Cerebellar cortex (tissue), 1 donor: ENCODE data around the gene GPC5.
"Not testable (repeated sequence)": the region's sequence is repeated elsewhere in the genome, so short reads cannot be mapped to it uniquely, and the experiment has no call there.

Source experiments
- DNase-seq: peaks from one replicate; pipeline ENCODE4 v3.0.0-alpha.2; 2015; ENCODE audit warnings: low spot score

Gene GPC5

DNA sequence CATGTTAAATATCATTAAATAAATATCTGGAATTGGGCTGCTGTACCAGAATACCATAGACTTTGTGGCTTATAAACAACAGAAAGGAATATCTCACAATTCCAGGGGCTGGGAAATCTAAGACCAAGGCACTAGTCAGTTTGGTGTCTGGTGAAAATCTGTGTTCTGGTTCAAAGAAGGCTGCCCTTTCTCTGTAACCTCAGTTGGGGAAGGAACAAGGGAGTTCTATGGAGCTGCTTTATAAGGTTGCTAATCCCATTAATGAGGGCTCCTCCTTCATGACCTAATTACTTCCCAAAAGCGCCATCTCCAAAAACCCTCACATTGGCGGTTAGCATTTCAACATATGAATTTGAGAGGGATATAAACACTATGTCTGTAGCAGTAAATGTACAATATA is 480.9 kb downstream of the GPC5 start:
- DNase-seq: no peak

DNA sequence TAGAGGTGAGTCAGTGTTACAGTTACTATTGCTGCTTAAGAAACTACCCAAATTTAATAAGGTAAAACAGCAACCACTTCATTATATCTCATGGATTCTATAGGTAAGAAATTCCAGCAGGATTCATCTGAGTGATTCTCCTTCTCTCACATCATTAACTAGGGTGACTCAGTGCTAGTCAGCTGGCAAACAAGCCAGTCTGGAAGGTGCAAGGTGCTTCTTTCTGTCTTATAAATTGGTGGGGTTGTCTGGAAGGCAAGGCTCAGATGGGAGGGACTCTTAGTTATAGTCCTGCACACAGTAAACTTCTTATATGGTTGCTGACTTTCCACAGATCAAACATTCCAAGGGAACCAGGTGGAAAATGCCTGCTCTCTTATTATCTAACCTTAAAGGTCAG is 484.5 kb downstream of the GPC5 start:
- DNase-seq: no peak

DNA sequence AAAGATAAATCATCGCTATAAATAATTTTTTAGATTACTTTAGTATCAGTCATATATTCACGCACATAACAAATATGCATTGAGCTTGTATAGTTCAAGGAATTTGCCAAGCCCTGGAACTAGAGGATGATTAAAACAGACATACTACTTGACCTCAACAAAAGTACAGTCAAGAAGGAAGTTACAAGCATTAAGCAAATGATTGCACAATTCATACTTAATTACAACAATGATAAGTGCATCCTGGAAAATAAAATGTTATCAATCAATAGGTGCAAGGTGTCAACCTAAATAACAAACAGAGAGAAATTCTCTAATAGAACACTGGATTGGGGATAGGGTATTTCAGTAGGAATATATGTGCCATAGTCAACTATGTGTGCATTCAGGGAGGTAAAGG is 491.2 kb downstream of the GPC5 start:
- no peak for DNase-seq

DNA sequence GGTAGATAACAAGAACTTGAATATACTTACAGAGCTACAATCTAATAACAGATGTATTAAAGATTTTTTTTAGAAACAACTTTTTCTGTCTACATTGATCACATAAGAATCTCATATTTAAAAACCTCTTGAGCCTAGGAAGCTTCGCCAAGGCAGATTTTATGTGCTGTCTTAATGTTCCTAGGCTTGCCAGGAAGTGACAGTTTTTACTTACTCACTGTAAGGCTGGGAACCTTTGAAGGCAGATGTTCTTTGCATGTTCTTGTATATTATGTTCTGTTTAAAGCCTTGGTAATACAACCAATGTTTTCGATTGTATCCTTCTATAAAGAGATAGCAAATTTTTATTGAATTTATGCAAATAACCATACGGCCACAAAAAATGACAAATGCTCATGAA is 492.7 kb downstream of the GPC5 start:
- no peak for DNase-seq

DNA sequence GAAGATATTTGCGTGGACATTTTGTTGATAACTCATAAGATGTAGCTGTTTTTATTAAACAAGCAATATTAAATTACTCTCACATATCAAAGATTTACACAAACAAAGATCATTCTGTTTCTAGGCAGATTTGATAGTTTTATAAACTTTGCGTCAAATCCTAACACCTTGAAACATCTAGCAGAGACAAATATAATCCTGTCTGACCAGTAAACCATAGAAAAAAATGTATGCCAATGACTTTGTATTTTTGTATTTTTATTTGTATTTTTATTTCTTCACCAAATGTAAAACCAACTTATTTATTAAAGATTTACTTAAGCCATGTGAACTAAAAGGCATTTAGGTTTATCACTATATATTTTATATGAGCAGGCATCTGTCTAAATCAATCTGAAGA is 494.6 kb downstream of the GPC5 start:
- DNase-seq: no peak

DNA sequence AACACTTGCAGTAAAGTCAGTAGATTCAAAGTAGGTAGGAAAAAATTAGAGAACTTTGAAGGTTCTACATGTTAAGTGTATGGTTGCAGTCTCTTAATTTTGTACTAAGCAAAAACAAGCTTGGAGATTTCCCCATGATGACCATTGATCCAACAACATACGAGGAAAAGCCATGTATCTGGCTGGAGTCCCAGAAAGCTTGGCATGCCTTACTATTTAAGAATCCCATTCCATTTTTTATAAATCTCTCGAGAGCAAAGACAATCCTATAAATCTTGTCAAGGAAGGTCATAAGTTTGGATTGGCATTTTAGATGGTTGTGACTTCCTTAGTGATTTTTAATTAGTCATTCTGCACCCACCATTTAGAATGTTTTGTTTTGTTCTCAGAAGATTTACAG is 495.9 kb downstream of the GPC5 start:
- DNase-seq: no peak

DNA sequence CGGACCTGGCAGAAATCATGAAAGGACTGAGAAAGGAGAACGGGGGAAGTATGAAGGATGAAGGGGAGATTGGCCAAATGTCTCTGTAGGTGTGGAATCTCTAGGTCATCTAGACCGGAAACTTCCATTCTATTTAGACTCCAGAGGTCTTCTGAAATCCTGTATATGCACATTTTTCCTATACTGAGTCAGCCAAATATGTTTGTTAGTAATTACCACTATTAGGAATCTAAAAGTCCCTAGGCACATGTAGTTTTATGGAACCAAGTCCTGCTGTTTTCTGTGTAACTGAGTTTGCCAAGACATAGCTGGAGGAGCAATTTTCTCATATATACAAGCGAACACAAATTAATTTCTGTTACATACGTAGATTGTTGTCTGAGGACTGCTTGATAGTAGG is 498.1 kb downstream of the GPC5 start:
- no peak for DNase-seq

DNA sequence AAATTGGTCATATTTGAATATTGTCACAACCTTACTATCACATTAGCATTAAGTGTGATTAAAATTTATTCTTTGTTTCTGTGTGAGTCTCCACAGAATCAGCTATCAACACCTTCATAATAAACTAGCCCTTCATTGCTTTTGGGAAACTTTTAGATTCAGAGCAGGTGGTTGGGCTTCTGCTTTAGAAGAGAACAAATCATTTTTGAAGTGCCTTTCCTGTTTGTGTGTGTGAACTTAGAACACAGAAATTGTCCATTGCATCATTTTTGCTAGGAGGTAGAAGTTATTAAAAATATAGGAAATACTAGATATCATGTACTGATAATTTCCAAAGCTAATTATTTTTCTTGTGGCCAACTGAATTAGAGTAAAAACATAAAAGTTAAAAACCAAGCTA is 500.6 kb downstream of the GPC5 start:
- DNase-seq: not testable (repeated sequence)

DNA sequence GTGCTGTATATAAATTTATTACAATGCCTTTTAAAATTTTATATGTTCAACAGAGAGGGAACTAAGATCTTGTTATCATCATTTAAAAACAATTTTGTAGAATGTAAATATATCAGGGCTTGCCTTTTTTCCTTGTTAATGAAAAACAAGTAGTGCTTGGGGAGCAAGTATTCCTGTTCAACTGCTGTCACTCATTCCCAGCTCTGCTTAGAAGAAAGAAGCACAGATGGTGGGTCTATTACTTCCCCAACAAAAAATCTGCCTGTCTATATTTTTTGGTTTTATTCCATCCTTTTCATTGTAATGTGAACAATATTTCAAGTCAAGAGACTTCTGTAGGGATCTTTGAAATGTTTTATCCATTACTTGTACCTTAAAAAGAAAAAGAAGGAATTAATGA is 503.9 kb downstream of the GPC5 start:
- DNase-seq: no peak

DNA sequence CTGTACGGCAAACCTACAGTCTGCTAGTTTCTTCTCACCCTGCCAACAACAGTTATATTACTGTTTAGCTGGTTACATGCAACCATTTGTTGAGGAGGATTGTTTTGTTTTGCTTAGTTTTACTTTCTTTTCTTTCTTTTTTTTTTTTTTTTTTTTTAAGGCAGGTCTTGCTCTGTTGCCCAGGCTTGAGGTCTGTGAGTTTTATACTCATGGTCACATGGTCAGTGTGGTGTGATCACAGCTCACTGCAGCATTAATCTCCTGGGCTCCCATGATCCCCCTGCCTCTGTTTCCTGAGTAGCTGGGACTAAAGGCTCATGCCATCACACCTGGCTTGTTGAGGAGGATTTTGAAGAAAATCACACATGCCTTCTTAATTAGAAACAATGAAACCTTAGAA is 505.6 kb downstream of the GPC5 start:
- DNase-seq: no peak

DNA sequence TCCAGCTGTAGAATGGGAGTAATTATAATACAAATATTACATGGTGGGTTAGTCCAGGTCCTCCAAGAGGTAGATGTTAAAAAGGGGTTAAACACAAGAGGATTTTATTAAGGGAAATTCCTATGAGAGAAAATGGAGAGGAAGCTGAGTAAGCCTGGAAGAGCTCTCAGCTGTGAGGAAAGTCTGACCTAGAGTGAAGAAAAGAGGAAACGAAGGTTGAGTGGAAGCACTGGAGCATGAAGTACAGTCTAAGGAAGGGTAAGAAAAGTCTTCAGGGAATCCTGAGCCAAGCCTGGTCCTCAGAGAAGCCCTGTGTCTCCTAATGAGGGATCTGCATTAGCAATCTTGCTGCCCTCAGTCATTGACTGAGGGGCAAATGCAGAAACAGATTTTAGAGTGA is 506.2 kb downstream of the GPC5 start:
- no peak for DNase-seq

DNA sequence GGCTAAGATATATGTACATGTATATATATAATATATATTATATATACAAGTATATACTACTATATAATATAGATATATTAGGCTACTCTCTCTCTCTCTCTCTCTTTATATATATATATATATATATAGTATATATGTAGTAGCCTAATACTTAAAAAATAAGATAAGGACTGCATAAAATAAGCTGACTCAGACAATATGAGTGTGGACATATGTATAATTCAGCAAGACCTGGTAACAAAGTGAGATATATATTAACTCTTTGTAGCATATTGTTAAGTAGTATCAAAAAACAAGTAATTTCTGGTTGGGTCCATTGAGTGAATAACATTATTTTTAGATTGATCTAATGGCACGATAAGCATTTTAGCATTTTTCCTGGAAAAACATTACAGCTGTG is 509.0 kb downstream of the GPC5 start:
- DNase-seq: no peak

DNA sequence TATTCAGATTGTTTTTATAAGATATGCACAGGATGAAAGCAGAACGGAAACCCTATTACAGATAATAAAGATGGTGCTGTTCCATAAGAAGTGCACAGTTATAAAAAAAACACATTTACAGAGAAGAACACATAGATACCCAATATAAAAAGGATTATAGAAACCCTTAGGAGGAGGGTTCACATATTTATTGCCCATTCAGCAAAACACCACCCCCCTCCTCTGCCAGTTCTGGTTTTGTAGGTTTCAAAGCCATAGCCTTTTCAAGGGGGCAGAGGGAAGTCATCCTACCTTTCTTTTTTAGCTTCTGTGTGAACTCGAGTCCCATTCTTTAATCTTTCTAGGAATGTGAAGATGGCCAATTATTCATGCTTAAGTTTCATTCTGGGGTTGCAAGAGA is 511.2 kb downstream of the GPC5 start:
- DNase-seq: no peak

DNA sequence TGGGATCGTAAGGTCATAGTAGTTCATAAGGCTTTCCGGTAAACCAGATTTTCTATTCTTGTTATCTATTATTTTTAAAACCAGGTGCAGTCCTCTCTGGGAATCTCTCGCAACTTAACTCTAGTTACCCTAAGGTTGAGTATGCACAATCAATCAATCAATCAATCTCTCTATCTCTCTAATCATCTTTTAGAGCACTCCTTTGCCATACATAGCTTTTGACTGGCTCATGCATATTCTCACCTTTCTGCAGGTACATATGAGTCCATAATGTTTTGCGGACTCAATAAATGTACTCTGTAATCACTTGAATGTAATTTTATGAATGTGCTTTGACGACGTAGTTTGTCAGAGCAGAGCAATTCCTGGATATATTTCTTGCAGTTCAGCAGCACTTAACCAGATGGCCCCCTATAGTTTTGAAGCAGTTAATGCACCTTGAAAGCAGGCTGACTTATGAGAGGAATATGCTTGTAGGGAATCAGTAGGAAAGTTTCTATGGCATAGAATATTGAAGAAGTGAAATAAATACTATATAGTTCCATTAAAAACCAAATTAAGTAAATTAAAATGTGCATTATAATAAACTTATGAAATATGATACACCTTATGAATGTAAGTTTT is 524.7 kb downstream of the GPC5 start:
- DNase-seq: peak; percentile 2

DNA sequence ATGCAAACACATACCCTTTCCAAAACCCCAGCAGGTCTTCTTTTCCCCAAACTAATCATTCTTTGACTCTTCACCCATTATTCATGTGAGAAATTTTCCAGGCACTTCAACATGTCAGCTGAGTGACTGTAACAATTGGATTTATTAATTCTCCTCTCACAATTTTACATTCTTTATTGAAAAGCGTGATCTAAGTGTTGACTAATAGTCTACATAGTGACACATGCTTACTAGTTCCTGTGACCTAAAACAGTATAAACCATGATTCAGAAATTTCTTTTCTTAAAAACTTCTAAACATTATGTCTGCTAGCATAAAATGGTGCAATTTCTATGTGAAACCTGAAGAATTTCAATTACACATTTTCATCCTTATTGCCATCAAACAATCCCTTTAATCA is 532.3 kb downstream of the GPC5 start:
- no peak for DNase-seq

DNA sequence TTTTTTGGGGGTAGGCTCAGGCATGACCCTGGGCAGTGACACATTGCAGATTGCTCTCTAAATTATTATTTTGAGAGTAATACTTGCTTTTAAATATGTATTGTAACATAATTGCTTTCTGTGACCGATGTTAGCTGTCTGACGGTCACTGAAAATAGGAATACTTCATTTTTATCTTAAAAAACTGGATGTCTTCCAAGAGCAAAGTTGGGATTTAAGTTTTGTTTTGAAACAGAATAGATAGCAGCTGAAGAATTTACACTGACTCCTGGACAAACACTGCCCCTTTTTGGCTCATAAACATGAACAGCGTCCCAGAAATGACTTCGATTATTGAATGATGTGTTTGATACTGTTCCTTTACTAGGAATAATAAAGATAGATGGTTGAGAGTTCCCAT is 535.9 kb downstream of the GPC5 start:
- no peak for DNase-seq

DNA sequence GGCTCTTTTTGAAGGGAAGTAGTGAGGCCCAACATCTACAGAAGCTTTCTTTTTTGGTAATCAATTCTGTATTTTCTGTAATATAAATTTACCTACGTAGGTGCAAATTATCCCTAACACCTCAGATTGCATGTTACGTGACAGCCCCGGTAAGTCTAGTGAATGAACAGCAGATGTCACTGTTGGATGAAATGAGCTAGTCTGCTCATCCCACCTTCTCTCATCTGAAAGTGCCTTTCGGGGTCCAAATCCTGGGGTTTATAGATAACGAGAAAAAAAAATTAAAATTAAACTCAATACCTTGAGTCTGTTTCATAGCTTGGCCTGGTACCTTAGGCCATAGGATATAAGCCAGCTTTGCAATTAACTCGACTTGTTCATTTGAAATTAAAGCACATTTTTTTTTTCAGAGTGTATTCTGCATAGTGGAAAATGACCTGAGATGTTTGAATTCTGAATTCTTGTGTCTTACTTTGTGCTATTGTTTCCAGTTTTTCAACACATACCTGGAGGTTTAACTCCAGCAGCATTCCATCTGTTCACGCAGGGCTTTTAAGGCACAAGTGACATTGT is 548.2 kb downstream of the GPC5 start:
- DNase-seq: peak; percentile 28

DNA sequence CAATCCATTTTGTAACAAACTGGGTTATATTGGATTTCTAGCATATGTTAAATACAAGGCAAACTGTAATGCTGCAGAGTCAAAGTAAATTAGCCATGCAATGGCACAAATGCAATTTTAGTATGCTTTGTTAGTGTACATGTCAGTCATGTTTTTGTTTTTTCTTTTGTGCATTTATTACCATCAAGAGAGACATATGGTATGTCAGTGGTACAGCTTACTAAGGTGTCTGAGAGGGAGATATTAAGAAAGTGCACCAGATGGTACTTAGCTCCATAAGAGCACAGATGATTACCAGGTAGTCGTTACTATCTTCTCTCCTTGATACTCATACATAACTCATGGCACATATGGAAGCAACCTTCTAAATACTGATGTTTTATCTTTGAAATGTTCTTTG is 550.3 kb downstream of the GPC5 start:
- DNase-seq: no peak

DNA sequence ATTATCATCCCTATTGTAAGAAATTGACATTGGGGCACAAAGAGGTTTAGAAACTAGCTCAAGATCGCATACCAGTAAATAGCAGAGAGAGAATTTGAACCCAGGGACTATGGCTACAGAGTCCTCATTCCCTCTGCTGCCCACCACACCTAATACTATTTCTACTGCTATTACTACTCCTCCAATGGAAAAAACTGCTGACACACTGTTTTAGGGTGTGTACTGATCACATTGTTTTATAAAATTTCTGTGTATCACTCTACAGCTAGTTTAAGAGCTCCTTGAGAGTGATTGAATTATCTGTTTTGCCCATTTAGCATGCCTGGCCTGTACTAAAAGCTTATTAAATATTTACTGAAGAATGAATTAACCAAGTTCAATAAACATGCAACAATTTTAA is 552.4 kb downstream of the GPC5 start:
- DNase-seq: no peak

DNA sequence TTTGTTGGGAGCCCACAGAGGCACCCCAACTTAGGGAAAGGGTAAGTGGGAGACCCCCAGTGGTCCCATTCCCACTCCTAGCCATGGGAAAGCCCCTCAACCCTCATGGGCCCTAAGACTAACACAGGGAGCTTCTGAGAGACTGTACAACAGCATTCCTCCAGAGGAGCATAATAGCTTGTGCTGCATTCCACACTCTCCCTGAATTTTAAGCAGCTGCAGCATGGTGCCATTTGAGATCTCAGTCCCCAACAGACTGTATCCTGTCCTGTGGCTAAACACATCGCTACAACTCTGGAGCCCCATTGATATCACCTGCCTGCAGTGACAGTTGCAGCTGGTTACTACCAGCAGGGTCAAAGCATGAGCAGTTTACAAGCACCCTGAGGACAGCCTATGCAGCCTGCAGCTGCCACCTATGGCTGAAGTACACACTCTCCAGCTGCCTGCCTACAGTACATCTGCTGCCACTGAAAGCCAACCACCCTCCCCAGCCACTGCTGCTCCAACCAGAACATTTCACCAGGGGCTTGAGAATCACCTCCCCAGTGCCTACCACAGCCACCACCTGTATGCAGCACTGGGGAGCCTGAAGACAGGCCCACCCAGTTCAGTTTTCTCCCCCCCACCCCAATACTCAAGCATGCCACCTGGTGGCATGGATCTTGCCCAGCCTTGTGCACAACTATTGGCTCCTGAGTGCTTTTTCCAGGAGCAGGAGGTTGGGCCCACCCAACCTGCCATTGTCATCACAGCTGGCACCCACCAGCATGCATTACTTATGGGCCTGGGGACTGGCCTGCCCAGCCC is 557.3 kb downstream of the GPC5 start:
- no peak for DNase-seq

DNA sequence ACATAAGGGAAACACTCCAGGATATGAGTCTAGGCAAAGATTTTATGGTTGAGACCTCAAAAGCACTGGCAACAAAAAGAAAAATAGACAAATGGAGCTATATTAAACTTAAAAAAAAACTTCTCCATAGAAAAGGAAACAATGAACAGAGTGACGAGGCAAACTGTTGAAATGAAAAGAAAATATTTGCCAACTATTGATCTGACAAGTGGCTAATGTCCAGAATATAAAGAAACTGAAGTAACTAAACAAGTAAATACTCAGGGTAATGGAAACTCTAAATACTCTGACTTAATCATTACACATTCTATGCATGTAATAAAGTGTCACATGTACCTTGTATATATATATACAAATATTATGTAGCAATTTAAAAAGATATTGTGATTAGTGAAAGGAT is 562.5 kb downstream of the GPC5 start:
- DNase-seq: no peak

DNA sequence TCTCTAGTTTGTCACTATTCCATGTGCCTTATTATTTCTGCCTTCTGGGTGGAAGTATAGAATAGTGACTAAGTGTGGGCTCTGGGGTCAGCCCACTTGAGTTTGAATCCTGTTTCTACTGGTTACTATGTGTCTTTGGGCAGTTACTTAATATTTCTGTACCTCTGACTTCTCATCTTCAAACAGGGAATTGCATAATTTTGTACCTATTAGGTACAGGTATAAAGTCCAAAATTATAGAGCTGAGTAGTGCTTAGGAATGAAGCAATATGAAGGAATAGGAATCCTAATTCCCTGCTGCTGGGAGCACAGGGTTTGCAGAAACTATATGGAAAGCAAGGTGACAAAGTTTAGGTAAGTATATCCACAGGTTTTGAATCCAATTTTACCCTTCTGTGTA is 564.5 kb downstream of the GPC5 start:
- DNase-seq: no peak

DNA sequence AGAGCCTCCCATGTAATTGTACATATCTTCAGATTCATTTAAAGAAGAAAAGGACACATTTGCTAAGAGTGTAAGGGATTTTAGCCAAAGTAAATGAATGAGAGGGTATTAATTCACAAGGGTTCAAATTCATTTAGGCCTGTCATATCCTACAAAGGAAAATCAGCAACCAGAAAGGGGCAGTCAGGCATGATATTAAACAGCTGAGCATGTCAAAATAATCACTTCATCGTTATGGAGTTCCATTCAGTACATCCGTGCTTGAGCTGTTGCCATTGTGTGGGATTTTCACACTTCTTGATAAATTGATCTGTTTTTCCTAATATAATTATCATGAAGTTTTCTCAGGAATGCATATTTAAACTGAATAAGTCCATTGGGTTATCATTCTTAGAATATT is 567.1 kb downstream of the GPC5 start:
- no peak for DNase-seq

DNA sequence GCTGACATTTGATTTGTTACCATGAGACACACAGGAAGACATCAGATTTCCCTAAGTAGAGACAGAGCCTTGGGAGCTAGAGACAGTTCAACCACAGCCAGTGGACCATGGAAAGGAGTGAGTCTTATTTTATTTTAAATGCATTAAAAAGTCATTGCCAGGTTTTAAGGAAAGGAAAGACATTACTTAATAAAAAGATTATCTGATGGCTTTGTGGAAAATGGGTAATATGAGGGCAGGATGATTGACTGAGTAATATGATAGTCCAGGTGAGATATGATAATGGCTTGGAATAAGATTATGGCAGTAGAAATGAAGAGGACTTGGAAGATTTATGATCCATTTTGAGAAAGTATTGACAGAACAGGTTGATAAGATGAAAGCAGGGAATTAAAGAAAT is 580.1 kb downstream of the GPC5 start:
- DNase-seq: no peak
